GM19372 (cell line): ENCODE measurements around the gene PDLIM1.

Source experiments
- ATAC-seq: cut with Tn5 transposase; IDR thresholded peaks from one replicate; pipeline ENCODE4 v1.9.1; 2021; ENCODE audit warnings: mild to moderate bottlenecking, low read depth, moderate library complexity; ENCODE audit not compliant: unreplicated experiment

The PDLIM1 gene

GRCh38 chr10:95273393-95274312 is 17.1 kb downstream of the PDLIM1 start:
- no peak for ATAC-seq

- ATAC-seq: no peak
These were observed 22.4 kb downstream of the PDLIM1 start for GRCh38 chr10:95268438-95268837.

- ATAC-seq: no peak
These were observed 23.6 kb downstream of the PDLIM1 start for GRCh38 chr10:95267251-95267650.

- ATAC-seq: no peak
These were observed 24.1 kb downstream of the PDLIM1 start for GRCh38 chr10:95266674-95267095.

GRCh38 chr10:95265572-95265971 is 25.2 kb downstream of the PDLIM1 start:
- ATAC-seq: no peak

GRCh38 chr10:95264227-95265051 is 26.4 kb downstream of the PDLIM1 start:
- no peak for ATAC-seq

- ATAC-seq: no peak
These were observed 27.0 kb downstream of the PDLIM1 start for GRCh38 chr10:95263864-95264226.

GRCh38 chr10:95262763-95263518 is 27.9 kb downstream of the PDLIM1 start:
- no peak for ATAC-seq

- no peak for ATAC-seq
These were observed 28.9 kb downstream of the PDLIM1 start for GRCh38 chr10:95261926-95262325.

- ATAC-seq: no peak
These were observed 29.8 kb downstream of the PDLIM1 start for GRCh38 chr10:95260909-95261552.

- no peak for ATAC-seq
These were observed 30.4 kb downstream of the PDLIM1 start for GRCh38 chr10:95260397-95260881.

GRCh38 chr10:95257849-95258248 is 33.0 kb downstream of the PDLIM1 start:
- ATAC-seq: no peak

- ATAC-seq: no peak
These were observed 34.5 kb downstream of the PDLIM1 start for GRCh38 chr10:95256268-95256667.

- ATAC-seq: no peak
These were observed 36.2 kb downstream of the PDLIM1 start for GRCh38 chr10:95254629-95255028.

- ATAC-seq: no peak
These were observed 37.1 kb downstream of the PDLIM1 start for GRCh38 chr10:95253686-95254085.

GRCh38 chr10:95253007-95253406 is 37.8 kb downstream of the PDLIM1 start:
- no peak for ATAC-seq

GRCh38 chr10:95250856-95251255 is 39.9 kb downstream of the PDLIM1 start:
- no peak for ATAC-seq

GRCh38 chr10:95249467-95249866 is 41.3 kb downstream of the PDLIM1 start:
- ATAC-seq: no peak

- ATAC-seq: no peak
These were observed 41.8 kb downstream of the PDLIM1 start for GRCh38 chr10:95248989-95249388.
